Heart right ventricle (tissue), 16 donors: ENCODE measurements around the gene HMCN1. TPM values are rescaled to one million over a fixed set of nuclear protein-coding genes. Genes with fewer than 3 reads are reported as not detected.
"Not testable (repeated sequence)": the region's sequence is repeated elsewhere in the genome, so short reads cannot be mapped to it uniquely, and the experiment has no call there.

Experiments used
- ATAC-seq, 8 donors: fragments of 200-7000 bp; cut with Tn5 transposase; one replicate each; pipeline ENCODE4 v1.9.1; 2020; ENCODE audit warnings: mild to moderate bottlenecking in 8 of 8, moderate library complexity in 8 of 8, moderate number of reproducible peaks in 1 of 8
- DNase-seq, 2 donors: peaks; one replicate each; pipeline ENCODE4 v3.0.0-alpha.2; 2020
- H3K27ac ChIP-seq, 10 donors: fragments of 200-600 bp; sonication (generic) in 2 of 10; one replicate each; pipeline versions ENCODE4 v1.5.0 to v1.8.0; 2020 to 2022; ENCODE audit warnings: mild to moderate bottlenecking in 3 of 10
- H3K27me3 ChIP-seq, 7 donors: fragments of 200-600 bp; one replicate each; pipeline ENCODE4 v1.8.0; 2021 to 2022; ENCODE audit warnings: mild to moderate bottlenecking in 2 of 7
- H3K36me3 ChIP-seq, 9 donors: fragments of 200-600 bp; sonication (generic) in 1 of 9; one replicate each; pipeline versions ENCODE4 v1.5.0 to v1.8.0; 2020 to 2022; ENCODE audit warnings: mild to moderate bottlenecking in 2 of 9
- H3K4me1 ChIP-seq, 9 donors: fragments of 200-600 bp; sonication (generic) in 1 of 9; one replicate each; pipeline versions ENCODE4 v1.5.0 to v1.8.0; 2020 to 2022; ENCODE audit warnings: mild to moderate bottlenecking in 4 of 9
- H3K4me3 ChIP-seq, 10 donors: fragments of 200-600 bp; sonication (generic) in 2 of 10; one replicate each; pipeline versions ENCODE4 v1.5.0 to v1.8.0; 2020 to 2022; ENCODE audit warnings: mild to moderate bottlenecking in 7 of 10, moderate library complexity in 2 of 10
- H3K9me3 ChIP-seq, 11 donors: fragments of 200-600 bp in 10 of 11; sonication (generic) in 2 of 11; one replicate each; pipeline versions ENCODE4 v1.5.0 to v1.8.0; 2013 to 2022; ENCODE audit warnings: mild to moderate bottlenecking in 2 of 11, control low read depth in 1 of 11, moderate library complexity in 1 of 11
- WGBS, 2 donors: extraction: QIAGEN DNeasy Blood & Tissue Kit; methylation state at CpG; one replicate each; pipeline ENCODE4 v1.1.7; 2013; ENCODE audit warnings: inconsistent platforms in 1 of 2; 5-methylcytosine and 5-hydroxymethylcytosine counted together
- intact Hi-C, 10 donors: fragments of 100-400 bp; cut with DNase I; formaldehyde crosslinking; loops; one replicate each; pipeline versions ENCODE4 v1.11.1 to v1.14.2; 2022
- polyA plus RNA-seq, 2 donors: library from polyadenylated mRNA; stranded (reverse); fragments of 200-250 nt; gene quantifications; one replicate each; pipeline ENCODE4 v1.2.3, GENCODE V29; 2013
- total RNA-seq, 10 donors: library from RNA; stranded (reverse); fragmentation: NEBNext Ultra II Directional in 3 of 10; extraction: Animal tissue kit (Norgen Biotek cat#: 25700) in 3 of 10; gene quantifications; one replicate each; pipeline versions ENCODE4 v1.2.1 to v1.2.4, GENCODE V29; 2021 to 2023
- TF ChIP-seq, protein P1 (sequence below), 9 donors: fragments of 200-600 bp; sonication (generic) in 2 of 9; IDR thresholded peaks; one replicate each; pipeline versions ENCODE4 v1.5.0 to v1.8.0; 2021 to 2022; ENCODE audit warnings: antibody characterized with exemption in 9 of 9, mild to moderate bottlenecking in 5 of 9, moderate library complexity in 1 of 9
- donor health status: Arrhythmogenic right ventricular cardiomyopathy.
- donor health status: ischemic (EF 13 %, LVEDD 7.1; RV severe dilation, severe dysfunction).
- donor health status: healthy with polysubstance abuse.
- donor health status: DM: no; HTN: yes; CAD: no.
- donor health status: DM: no; HTN: no; CAD: no.
- donor health status: ischemic (EF 25% LVEDD 6.9; RV normal size, moderate dysfunction).
- donor health status: ischemic (EF 25% LVEDD 5.7; RV mildly dilated, moderate dysfunction).
- donor health status: healthy.
- donor health status: DM: yes; HTN: yes; CAD: no.
- donor health status: Ischemic cardiomyopathy.
- donor health status: ischemic (EF 35%, LVEDD 5.7; RV mildly dilated, moderate dysfunction).
- donor health status: nonischemic (EF 11% LVEDD 7.7; RV severe dilation, severe dysfunction).
- donor health status: DM: yes; HTN: yes; CAD: no.
- donor health status: PGD.
- donor health status: ischemic (EF 29% LVEDD 5.4; RV normal size, mild dysfunction).
- donor health status: nonischemic (EF 23%, LVEDD 6.1; RV moderate dilation, normal function).

HMCN1 gene
- total and polyA plus RNA-seq, 12 donors = 3.4 to 12.4 (median 6.2) TPM

DNA sequence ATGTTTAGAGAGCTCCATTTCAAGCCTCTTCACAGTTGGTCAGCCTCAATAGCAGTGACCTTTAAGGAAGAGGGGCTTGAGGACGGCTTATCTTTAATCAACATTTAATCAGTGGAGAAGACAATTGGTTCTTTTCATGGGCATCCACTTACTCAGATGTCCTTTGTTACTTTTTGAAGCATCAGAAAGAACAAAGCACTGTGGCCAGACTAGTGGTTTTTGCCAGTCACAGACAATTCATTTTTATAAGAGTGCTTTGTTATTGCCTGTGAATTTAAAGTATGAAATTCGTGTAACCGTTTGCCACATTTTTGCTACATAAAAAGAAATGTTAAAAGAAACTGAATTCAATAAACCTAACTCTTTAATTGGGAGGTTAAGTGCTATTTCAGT, 418.0 kb downstream of the HMCN1 start:
- 80 to 86% methylated on average over 3 of the region's 3 CpGs for WGBS, 2 donors
- Histone ChIP-seq H3K36me3 (peaks cover 0 to 81% (median 0%) of the 10 kb centered on the region in 9 donors), H3K4me1 (peaks cover 0 to 5% (median 0%) of the 10 kb centered on the region in 9 donors), H3K27ac (no peak overlapping the region), H3K9me3 (no peaks in the 10 kb centered on the region), H3K4me3 (no peak overlapping the region), H3K27me3 (no peaks in the 10 kb centered on the region)
- TF ChIP-seq, protein P1, sequence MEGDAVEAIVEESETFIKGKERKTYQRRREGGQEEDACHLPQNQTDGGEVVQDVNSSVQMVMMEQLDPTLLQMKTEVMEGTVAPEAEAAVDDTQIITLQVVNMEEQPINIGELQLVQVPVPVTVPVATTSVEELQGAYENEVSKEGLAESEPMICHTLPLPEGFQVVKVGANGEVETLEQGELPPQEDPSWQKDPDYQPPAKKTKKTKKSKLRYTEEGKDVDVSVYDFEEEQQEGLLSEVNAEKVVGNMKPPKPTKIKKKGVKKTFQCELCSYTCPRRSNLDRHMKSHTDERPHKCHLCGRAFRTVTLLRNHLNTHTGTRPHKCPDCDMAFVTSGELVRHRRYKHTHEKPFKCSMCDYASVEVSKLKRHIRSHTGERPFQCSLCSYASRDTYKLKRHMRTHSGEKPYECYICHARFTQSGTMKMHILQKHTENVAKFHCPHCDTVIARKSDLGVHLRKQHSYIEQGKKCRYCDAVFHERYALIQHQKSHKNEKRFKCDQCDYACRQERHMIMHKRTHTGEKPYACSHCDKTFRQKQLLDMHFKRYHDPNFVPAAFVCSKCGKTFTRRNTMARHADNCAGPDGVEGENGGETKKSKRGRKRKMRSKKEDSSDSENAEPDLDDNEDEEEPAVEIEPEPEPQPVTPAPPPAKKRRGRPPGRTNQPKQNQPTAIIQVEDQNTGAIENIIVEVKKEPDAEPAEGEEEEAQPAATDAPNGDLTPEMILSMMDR (IDR thresholded peaks at IDR 0.05) = no peak
- intact Hi-C loops = loop anchor here in 1 of 10 donors (1.0 kb wide), 1 partner anchor 58 kb away; no protein-coding TSS in a partner anchor
- ATAC-seq (no peak), DNase-seq (no peak)

DNA sequence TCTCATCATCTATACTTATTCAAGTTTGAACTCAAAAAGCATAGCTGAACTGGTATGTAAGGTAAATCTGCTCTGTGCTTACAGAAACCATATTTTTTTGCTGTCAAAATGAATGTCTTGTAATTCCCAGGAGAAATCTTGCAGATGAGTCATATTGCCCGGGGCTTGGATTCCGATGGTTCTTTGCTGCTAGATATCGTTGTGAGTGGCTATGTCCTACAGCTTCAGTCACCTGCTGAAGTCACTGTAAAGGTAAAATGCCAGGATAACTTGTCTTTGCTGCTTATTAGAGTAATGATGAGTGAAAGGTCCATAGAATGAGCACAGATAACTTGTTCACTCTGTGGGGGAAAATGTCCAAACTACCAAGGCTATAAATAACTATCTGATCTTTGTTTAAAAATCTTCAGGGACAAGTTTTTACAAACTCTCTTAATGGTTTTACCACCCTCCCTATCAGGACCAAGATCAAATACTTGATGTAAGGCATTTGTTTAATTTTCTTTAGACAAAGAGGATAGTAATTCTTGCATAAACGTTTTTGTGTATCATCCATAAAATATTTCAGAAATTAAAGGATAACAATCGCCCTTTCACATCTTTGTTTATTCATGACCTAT, 418.5 kb downstream of the HMCN1 start:
- TF ChIP-seq, protein P1 (IDR thresholded peaks at IDR 0.05) = no peak
- intact Hi-C loops = loop anchor here in 1 of 10 donors (1.0 kb wide), 1 partner anchor 58 kb away; no protein-coding TSS in a partner anchor
- no peaks in the 10 kb centered on the region for H3K27me3 ChIP-seq
- ATAC-seq (no peak), DNase-seq (no peak)
- peaks cover 0 to 5% (median 0%) of the 10 kb centered on the region in 11 donors for H3K9me3 ChIP-seq
- H3K4me3 ChIP-seq = no peak overlapping the region
- H3K4me1 ChIP-seq = peaks cover 0 to 5% (median 0%) of the 10 kb centered on the region in 9 donors
- no peak overlapping the region for H3K27ac ChIP-seq
- 56 to 64% methylated on average over 5 of the region's 5 CpGs for WGBS, 2 donors
- H3K36me3 ChIP-seq = peaks cover 0 to 76% (median 0%) of the 10 kb centered on the region in 9 donors

DNA sequence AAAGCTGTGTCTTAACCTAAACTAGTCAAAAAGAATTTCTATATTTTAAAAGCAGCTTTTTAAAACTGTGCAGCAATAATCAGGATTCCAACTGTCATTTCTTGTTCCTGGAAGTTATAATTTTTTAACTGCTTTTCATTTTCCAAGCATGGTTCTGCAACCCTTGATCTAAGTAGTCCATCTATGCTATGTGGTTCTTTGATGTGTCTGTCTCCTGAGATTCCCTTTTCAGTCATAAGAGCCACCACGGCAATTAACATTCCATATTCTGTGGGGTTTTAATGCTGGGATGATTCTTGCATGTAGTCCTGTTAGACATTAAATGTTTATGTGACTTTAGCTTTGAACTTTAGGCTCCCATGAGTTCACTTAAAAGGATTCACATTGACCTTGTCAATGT, 420.5 kb downstream of the HMCN1 start:
- intact Hi-C loops = loop anchor here in 1 of 10 donors (2.0 kb wide), 1 partner anchor 58 kb away; no protein-coding TSS in a partner anchor
- H3K36me3 ChIP-seq = peaks cover 0 to 61% (median 0%) of the 10 kb centered on the region in 9 donors
- WGBS, 2 donors = 59 to 68% methylated on average over 1 of the region's 1 CpG
- H3K4me1 ChIP-seq = peaks cover 0 to 5% (median 0%) of the 10 kb centered on the region in 9 donors
- DNase-seq = no peak
- H3K9me3 ChIP-seq = peaks cover 0 to 5% (median 0%) of the 10 kb centered on the region in 11 donors
- no peak for ATAC-seq
- H3K4me3 ChIP-seq = no peak overlapping the region
- TF ChIP-seq, protein P1 (IDR thresholded peaks at IDR 0.05) = no peak
- H3K27ac ChIP-seq = no peak overlapping the region
- no peaks in the 10 kb centered on the region for H3K27me3 ChIP-seq

DNA sequence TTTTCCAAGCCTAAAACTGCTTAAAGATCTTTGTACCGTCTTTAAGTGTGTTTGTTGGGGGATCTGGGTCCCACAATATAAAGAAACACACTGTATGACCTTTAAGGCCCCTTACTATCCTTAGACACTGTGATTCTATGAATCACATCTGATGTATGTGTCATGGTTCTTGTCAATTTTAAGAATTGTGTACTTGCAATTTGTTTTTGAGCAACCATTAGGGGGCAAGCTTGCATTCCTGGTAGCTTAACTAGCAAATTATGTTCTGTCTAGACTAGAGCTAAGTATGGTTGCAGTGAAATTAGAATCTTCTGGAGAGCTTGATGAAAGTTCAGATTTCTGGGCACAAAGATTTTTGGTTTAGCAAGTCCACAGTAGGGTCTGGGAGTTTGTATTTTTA, 421.4 kb downstream of the HMCN1 start:
- H3K9me3 ChIP-seq = peaks cover 0 to 5% (median 0%) of the 10 kb centered on the region in 11 donors
- TF ChIP-seq, protein P1 (IDR thresholded peaks at IDR 0.05) = peak in 8 of 9 donors; percentile 29 to 52 (median 48)
- intact Hi-C loops = loop anchor here in 1 of 10 donors (2.0 kb wide), 1 partner anchor 57 kb away; no protein-coding TSS in a partner anchor
- DNase-seq (peak in 1 of 2 donors; percentile 9), ATAC-seq (peak in 1 of 8 donors; percentile 41)
- peaks cover 0 to 52% (median 0%) of the 10 kb centered on the region in 9 donors for H3K36me3 ChIP-seq
- 71 to 80% methylated on average over 1 of the region's 1 CpG for whole genome bisulfite sequencing, 2 donors
- H3K27me3 ChIP-seq = no peaks in the 10 kb centered on the region
- no peak overlapping the region for H3K27ac ChIP-seq
- peaks cover 0 to 5% (median 0%) of the 10 kb centered on the region in 9 donors for H3K4me1 ChIP-seq
- H3K4me3 ChIP-seq = no peak overlapping the region

DNA sequence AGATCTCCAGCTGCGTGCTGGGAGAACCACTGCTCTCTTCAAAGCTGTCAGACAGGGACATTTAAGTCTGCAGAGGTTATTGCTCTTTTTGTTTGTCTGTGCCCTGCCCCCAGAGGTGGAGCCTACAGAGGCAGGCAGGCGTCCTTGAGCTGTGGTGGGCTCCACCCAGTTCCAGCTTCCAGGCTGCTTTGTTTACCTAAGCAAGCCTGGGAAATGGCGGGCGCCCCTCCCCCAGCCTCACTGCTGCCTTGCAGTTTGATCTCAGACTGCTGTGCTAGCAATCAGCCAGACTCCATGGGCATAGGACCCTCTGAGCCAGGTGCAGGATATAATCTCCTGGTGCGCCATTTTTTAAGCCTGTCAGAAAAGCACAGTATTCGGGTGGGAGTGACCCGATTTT, 428.7 kb downstream of the HMCN1 start:
- DNase-seq, intact Hi-C loops, H3K4me3 ChIP-seq, H3K27me3 ChIP-seq, ATAC-seq, H3K27ac ChIP-seq, H3K4me1 ChIP-seq, H3K9me3 ChIP-seq: not testable (repeated sequence)
- WGBS, 2 donors = 89 to 92% methylated on average over 6 of the region's 7 CpGs
- peaks cover 0 to 36% (median 0%) of the 10 kb centered on the region in 9 donors for H3K36me3 ChIP-seq
